MM.1S (cell line): ENCODE data around the gene CDHR1.

Experiments
- EZH2 ChIP-seq: fragments of 300-600 bp; sonication (generic); optimal IDR thresholded peaks from 2 replicates; pipeline ENCODE3; 2017; ENCODE audit warnings: low read depth, mild to moderate bottlenecking, antibody characterized with exemption, low read length, mixed read lengths
- EZH2phosphoT487 ChIP-seq: fragments of 300-600 bp; sonication (generic); IDR thresholded peaks from 2 replicates; pipeline ENCODE4 v1.6.1; 2018; ENCODE audit warnings: antibody characterized with exemption, low read length
- TF ChIP-seq, protein P1 (sequence below): fragments of 300-600 bp; sonication (generic); IDR thresholded peaks from 2 replicates; pipeline ENCODE4 v1.5.1; 2016; ENCODE audit warnings: antibody characterized with exemption, low read length, mixed read lengths

DNA sequence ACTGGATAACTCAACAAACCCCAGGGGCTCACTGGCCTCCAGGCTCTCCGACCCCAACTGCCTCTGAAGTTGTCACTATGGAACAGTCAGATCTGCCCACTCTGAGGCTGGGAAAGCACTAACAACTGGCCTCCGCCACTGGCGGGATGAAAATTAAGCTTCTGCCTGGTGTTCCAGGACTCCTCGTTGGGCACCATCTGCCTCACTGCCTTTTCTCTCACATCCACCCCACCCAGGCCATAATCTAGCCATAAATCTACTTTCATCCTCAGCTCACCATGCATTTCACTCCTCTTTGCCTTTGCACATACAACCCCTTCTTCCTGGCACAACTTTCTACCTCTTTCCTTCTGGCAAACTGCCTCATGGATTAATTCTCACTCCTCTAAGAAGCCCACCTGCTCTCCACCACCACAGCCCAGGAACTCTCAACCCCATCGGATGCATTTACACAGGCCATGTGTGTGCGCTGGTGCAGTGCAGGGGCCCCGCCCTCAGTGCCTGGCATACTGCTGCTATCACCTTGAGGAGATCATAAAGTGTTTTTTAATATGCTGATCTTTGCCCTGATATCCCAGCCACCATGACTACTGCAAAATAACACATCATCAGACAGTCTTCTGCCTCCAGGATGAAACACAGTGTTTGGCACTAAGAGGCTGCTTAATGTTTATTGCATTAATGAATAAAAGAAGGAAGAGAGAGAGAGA is 4.0 kb downstream of the CDHR1 start:
- TF ChIP-seq, protein P1, sequence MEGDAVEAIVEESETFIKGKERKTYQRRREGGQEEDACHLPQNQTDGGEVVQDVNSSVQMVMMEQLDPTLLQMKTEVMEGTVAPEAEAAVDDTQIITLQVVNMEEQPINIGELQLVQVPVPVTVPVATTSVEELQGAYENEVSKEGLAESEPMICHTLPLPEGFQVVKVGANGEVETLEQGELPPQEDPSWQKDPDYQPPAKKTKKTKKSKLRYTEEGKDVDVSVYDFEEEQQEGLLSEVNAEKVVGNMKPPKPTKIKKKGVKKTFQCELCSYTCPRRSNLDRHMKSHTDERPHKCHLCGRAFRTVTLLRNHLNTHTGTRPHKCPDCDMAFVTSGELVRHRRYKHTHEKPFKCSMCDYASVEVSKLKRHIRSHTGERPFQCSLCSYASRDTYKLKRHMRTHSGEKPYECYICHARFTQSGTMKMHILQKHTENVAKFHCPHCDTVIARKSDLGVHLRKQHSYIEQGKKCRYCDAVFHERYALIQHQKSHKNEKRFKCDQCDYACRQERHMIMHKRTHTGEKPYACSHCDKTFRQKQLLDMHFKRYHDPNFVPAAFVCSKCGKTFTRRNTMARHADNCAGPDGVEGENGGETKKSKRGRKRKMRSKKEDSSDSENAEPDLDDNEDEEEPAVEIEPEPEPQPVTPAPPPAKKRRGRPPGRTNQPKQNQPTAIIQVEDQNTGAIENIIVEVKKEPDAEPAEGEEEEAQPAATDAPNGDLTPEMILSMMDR, result no peak
- TF ChIP-seq EZH2, result no peak
- no peak for TF ChIP-seq EZH2phosphoT487
